Stimulated activated CD4-positive, alpha-beta T cell treated with anti-CD3 and anti-CD28 coated beads, Interleukin-2, amount 100 ng/mL, for 24 hours (primary cell): ENCODE measurements around the gene GANC.
"Not testable (repeated sequence)": the region's sequence is repeated elsewhere in the genome, so short reads cannot be mapped to it uniquely, and the experiment has no call there.

Experiments
- DNase-seq, 2 donors: peaks; one replicate each; pipeline ENCODE4 v3.0.0-alpha.2; 2020

Gene GANC, protein sequence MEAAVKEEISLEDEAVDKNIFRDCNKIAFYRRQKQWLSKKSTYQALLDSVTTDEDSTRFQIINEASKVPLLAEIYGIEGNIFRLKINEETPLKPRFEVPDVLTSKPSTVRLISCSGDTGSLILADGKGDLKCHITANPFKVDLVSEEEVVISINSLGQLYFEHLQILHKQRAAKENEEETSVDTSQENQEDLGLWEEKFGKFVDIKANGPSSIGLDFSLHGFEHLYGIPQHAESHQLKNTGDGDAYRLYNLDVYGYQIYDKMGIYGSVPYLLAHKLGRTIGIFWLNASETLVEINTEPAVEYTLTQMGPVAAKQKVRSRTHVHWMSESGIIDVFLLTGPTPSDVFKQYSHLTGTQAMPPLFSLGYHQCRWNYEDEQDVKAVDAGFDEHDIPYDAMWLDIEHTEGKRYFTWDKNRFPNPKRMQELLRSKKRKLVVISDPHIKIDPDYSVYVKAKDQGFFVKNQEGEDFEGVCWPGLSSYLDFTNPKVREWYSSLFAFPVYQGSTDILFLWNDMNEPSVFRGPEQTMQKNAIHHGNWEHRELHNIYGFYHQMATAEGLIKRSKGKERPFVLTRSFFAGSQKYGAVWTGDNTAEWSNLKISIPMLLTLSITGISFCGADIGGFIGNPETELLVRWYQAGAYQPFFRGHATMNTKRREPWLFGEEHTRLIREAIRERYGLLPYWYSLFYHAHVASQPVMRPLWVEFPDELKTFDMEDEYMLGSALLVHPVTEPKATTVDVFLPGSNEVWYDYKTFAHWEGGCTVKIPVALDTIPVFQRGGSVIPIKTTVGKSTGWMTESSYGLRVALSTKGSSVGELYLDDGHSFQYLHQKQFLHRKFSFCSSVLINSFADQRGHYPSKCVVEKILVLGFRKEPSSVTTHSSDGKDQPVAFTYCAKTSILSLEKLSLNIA (N-terminal part only)

DNA sequence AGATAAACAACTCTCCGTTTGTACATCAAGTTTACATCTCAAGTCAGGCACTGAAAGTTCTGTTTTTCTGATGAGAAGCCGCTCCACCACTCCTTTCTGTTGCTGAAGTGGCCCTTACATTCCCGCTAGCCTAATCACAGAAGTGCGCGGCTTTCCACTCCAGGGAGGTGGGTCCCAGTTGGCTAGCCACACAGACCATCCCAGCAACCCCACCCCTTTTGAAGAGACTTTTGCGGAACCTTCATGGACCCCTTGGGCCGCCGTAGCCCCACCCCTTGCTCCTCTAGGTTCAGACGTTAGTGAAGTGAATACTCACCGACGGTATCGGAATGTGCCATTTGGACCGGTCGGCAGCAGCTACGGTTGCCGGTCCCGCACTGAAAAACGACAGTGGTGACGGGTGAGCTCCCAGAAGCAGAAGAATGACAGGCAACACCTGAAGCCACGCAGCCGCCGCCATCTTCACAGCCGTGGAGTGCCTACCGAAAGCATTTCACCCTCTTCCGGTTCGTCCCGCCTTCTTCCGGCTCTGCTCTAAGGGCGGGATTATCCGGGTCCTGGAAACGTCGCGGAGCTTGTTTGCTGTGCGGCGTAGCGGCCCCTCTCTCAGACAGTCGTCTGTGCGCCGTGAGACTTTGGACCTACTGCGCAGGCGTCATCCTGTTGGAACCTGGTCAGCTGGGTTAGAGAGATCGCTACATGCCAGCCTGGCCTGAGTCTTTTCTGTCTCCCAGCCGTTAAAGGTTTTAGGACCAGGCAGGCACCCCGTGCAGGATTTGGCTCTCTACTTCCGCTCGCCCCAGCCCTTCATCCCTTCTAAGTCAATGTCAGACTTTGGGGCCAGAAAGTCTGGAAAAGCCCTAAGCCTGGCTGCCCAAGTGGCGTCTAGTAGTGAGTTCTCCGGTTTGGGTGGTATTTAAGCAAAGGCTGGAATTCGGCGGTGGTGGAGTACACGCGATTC, at the start of gene GANC, which contains the start of gene TMEM87A:
Gene GANC, plus strand, starts transcription at position 263 of the 961 bp plus-strand sequence. CDS start 1,281 bp downstream, outside the sequence.
Gene TMEM87A, minus strand, starts transcription at position 495 of the 961 bp plus-strand sequence. Its CDS starts 35 bp downstream, at position 460.
- DNase-seq = peak; percentile 93 to 96

DNA sequence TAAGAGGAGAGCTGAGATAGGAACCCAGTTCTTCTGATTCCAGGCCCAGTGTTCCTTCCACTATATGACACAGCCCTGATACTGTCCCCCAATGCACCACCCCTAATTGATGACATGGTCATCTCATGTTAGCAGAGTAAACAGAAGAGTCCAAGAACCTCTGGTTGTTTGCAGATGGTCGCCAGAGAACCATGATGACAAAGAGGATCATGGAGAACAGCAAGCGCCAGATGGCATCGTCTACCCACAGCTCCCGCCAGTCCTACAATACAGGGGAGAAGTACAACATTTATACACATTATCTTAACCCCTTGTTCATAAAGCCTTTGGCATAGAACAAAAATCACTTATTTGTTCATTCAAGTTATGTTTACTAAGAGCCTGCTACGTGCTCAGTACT, 46.4 kb upstream of the GANC start:
- no peak for DNase-seq

DNA sequence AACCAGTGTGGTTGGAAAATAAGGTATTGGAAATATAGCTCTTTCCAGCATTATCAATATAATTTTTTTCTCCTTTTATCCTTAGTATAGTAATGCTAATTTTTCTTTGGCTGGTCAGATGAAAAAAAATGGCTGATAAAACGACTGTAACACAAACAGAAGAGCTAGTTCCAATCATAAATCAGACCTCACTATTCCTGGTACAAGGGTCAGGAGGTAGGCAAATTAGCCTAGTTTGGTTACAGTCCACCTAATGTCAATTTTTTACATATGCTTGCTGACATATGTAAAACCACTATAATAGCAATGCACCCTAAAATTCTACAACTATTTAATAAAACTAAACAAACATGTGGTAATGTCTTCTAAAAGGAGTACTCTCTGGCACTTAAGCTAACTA, 45.0 kb upstream of the GANC start:
- DNase-seq = no peak

DNA sequence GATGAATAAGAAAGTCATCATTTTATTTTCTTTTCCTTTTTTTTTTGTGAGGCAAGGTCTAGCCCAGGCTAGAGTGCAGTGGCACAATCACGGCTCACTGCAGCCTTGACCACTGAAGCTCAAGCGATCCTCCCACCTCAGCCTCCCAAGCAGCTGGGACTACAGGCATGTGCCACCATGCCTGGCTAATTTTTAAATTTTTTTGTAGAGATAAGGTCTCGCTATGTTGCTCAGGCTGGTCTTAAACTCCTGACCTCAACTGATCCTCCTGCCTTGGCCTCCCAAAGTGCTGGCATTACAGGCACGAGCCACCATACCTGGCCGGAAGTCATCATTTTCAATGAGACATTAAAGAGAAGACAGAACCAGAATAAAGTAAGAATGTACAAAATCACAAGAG, 44.0 kb upstream of the GANC start:
- DNase-seq = not testable (repeated sequence)

DNA sequence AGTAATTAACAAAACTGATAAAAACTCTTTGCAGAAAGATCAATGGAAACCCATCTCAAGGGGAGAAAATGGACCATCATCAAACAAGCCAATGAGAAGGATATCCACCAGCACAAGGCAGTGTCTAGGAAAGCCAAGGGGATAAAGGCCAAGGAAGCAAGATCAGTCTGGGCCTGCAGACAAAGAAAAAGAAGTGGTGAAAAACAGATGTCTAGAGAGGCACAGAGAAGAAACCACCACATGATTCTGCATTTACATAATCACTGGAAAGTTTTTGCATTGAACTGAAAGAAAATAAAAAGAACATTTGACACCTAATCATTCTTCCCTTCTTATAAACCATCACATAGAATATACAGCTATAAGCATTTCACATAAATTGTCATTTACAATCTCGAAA, 41.9 kb upstream of the GANC start:
- DNase-seq = no peak

DNA sequence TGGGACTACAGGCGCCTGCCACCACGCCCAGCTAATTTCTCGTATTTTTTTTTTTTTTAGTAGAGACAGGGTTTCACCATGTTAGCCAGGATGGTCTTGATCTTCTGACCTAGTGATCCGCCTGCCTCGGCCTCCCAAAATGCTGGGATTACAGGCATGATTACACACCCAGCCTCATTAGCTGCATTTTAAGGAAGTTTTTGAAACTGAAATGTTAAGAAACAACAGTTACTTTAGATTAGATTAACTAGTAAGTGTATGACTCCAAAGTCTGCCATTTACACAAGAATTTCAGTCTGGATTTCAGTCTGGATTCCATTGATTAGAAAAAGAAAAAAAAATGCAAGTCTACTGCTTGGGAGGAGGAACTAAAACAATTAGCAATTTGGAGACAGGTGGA, 40.4 kb upstream of the GANC start:
- no peak for DNase-seq

DNA sequence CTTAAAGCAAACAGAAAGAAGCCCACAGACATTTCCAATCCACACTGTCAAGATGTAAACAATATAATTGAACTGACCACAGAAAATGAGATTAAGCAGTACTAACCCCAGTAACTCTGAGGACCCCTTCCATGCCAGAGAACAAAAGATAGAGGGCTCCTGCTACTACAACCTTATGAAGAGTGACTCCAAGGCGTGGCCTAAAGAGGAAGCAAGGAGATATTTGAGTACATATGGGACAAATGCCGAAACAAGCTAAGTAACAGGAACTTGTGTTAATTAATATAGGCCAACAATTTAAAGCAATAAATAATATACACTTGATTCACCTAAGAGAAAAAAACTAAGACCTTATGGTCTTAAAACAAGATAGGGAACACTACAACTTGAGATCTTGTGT, 39.9 kb upstream of the GANC start:
- DNase-seq = no peak

DNA sequence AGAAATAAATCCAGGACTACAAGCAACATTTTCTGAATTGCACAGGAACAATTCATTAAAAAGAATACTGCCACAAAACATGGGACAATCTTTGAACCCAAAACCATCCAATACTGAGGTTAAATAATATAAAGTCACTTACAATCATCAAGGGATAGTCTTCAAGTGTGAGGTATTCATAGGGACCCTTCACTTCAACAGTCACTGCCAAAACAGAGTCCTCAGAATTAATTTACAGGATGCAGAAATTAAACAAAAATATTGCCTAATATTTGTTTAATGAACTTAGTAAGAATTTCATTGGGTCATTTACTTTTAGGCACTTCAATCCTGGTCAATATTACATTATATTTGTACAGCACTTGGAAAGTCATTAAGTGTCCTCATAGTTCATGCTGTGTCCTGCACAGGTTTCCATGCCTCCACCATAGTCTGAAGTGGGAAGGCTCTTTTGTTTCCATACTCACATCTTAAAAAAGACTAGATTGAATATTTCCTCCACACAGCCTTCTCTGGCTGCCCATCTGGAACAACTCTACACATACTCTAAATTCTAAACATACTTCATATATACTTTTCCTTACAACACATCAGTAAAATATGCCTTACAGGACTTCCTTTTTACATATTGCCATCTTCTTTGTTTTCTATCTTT, 33.3 kb upstream of the GANC start:
- DNase-seq = no peak

DNA sequence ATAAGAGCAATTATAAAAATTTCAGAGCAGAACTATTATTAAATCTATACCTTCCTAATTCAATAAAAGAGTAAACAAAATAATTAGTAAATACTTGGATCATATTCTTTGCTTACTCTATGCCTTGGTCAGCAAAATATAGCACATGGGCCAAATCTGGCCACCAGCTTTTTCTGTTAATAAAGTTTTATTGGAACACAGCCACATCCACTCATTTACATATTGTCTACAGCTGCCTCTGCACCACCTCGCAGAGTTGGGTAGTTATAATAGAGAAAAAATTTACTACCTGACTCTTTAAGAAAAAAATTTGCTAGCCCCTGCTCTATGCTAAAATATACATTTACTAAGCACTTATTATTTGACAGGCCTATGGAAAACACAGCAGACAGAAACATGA, 32.2 kb upstream of the GANC start:
- no peak for DNase-seq

DNA sequence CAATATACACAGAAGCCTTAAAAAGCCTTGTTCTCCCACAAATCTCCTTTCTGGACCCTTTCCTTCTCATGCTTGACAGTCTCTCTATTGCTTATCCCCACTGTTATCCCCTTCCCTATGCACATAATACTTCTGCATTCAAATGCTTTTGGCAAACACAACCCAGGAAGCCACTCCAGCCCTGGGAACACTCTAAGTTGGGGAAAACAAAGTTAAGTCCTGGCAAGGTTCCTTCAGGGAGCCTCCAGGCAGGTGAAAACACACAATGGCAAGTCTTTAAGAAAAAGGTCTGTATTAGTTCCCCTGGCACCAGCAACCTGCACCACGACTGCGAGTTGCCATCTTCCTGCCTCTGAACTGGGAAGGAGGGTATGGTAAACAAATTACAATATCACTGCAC, 19.7 kb upstream of the GANC start:
- DNase-seq = no peak

DNA sequence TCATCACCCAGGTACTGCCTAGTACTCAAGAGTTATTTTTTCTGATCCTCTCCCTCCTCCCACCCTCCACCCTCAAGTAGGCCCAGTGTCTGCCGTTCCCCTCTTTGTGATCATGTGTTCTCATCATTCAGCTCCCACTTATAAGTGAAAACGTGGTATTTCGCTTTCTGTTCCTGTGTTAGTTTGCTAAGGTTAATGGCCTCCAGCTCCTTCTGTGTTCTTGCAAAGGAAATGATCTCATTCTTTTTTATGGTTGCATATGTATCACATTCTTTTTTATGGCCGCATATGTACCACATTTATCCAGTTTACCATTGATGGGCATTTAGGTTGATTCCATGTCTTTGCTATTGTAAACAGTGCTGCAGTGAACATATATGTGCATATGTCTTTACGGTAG, 8.2 kb upstream of the GANC start:
- no peak for DNase-seq

DNA sequence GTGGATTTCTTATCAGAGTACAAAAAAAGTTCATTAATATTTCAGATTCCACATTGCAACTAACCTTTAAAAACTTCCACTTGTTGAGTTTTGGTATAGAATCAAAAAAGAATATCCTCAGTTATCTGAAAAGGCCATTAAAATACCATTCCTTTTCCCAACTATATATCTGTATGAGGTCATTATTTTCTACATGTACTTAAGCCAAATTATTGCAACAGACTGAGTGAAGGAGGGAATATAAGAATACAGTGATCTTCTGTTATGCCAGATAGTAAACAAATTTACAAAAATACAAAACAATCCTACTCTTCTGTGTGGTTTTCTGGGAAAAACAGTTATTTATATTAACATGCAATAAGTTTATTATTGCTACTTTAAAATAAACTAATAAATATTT, 5.7 kb upstream of the GANC start:
- DNase-seq = no peak

DNA sequence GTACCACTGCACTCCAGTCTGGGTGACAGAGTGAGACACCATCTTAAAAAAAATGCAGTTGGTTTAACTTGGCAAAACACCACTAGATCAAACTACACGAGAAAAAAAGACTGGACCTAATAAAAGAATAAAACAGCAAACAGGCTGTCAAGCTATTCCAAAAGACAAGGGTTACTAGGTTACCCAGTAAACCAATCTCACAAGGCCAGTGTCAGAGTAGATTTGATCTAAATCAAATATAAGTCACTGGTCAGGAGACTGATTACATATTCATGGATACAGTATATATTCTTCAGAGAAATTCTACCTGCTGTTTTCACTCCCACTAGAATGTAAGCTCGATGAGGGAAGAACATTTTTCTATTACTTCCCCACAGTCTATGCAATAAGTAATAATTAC, 2.5 kb upstream of the GANC start:
- DNase-seq = no peak

DNA sequence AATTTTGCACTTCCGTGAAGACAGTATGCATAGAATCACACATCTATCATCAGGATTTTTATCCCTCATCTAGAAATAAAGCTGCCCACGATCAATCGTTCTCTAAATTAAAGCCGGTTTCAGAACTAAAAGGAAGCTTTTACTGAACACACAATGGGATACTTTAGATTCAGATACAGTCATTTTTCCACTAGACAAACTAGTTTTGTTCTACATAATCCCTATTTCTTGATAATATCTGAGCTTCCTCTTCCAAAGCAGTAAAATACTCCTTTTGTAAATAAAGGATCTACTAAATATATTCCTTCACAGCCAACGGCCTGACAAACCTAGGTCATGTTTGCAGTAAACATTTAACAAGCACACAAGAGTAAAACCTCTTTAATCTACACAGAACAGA, 2.0 kb upstream of the GANC start:
- no peak for DNase-seq

DNA sequence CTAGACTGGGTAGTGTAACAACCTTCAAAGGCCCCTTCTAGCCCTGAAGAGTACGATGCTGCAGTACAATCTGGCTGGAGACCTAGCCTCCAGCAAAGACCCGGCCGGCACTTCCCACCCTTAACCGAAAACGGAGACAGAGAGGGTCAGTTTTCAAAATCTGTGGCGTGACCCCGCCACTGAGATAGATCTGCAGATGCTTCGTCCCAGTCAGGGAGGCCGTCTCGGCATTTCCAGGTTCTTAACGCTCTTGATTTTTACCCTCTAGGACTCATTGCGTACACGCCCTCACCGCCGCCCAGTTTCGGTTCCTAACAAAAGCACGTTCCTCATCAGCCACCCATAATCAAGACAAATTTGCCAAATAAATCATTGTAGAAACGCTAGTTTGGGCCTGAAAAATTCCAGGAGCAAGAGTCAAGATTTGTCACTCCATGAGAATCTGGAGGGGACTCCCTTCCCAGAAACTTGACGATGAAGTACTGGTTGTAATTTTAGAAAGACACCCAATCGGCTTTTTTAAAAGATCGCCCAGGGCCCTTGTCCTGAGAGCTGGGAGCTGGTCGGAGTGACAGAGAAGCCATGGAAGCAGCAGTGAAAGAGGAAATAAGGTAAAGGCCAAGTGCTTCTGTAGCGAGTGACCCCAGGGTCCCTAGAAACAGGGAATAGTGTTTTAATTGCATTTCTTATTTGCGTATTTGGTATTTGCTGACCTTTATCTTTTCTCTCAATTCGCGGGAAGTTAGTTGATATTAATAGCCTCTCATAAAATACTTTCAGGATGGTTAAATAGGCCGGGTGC, 1.1 kb downstream of the GANC start:
- peak; percentile 73 to 76 for DNase-seq

DNA sequence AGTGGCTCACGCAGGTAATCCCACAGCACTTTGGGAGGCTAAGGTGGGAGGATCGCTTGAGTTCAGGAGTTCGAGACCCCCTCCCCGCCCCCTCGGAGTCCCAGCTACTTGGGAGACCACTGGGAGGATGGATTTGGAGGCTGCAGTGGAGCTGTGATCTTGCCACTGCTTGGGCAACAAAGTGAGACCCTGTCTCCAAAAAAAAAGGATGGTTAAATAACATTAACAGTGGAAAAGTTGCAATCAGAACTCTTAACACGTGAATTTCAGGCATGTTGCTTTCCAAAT, 1.6 kb downstream of the GANC start:
- DNase-seq = peak in 1 of 2 donors; percentile 5

DNA sequence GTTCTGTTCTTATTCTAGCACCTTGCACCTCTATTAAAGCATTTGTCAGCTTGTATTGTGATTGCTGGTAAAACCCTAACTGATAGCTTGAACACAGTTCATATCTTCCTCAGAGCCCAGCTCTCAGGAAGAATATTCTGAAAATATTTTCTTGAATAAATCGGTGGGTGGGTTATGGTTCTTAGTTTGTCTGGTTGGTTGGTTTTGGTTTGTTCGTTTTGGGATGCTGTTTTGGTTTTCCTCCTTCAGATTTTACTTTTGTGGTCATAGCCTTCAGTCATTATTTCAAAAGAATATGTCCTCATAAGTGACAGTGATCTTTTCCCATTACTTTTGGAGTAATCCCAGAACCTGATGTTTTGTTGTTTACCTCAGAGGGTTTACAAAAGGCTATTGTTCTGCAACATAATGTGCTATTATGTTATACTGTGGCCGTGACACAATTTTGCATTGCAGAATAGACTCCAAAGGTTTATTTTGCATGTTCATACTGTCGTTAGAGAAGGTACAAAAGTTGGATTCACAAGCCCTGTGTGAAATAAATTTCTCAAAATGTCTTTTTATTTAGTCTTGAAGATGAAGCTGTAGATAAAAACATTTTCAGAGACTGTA, 2.9 kb downstream of the GANC start:
- no peak for DNase-seq

DNA sequence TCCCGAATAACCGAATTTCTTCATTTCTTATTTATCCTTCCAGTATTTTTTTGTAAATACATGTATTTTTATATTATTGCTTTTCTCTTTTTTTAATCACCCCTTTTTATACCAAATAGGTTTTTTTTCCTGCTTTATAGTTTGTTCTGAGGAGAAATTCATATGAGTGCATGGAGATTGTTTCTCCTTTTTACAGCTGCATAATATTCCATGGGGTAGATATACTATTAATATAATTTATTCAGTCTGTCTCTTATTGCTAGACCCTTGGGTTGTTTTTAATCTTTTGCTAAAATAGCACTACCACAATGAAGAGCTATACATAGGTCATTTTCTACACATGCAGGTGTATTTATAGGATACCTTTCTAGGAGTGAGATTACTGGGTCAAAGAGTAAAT, 3.8 kb downstream of the GANC start:
- DNase-seq = no peak

DNA sequence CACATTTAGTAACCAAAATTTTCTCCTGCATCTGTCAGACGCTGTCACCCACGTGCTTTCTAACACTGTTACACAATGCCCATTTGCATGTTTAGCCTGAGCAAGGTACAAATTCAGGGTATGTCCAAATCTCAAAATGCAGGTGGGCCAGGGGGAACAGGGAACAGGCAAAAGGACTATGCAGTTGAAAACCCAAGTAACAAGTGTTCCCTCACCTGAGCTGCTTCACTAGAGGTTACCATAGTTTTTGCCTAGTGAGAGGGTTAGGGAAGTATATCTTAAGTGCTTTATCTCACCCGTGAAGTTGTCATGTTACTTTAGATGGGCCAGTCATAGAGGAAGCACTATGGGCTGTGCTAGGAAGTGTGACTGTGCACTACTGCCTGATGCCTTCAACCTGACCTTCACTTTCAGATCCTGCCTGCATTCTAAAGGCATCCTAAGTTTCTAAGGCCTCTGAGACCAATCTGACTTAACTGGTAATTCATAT, 6.3 kb downstream of the GANC start:
- DNase-seq = no peak

DNA sequence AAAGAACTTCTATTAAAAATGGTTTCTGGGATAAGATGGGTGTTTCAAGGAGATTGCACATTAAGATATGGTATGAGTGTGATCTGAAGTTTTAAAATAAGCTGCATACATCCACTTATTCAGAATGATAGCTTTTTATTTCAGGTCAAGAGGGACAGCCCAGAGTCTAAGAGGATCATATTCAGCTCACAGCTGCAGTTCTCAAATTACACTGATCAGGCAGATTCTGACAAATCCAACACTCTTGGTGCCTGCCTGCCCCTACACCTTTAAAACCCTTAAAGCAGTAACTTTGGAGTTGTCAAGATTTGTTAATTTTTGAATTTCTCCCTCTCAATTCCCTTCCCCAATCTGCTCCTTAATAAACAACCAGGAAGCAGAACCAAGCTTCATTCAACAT, 9.3 kb downstream of the GANC start:
- no peak for DNase-seq

DNA sequence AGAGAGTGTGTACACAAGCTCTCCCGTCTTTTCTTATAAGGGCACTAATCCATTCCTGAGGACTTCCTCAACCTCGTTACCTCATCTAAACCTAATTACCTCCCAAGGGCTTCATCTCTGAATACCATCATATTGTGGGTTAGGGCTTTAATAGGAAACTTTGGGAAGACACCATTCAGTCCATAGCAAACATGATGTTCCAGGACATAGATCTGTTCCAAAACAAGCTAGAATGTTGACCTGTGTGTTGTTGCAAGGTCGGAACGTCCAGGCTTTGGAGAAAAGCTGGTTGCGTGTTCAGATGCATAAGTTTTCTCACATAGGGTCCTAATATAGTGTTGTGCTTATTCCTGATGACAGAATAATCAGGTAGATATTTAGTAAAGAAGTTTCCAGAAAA, 9.9 kb downstream of the GANC start:
- DNase-seq = no peak
